Activated T-cell treated with anti-CD3 and anti-CD28 coated beads for 4 hours (primary cell): ENCODE data around the gene LIPI.
"Not testable (repeated sequence)": the region's sequence is repeated elsewhere in the genome, so short reads cannot be mapped to it uniquely, and the experiment has no call there.

Experiments used
- DNase-seq: peaks from one replicate; pipeline ENCODE4 v3.0.0-alpha.2; 2020

Gene LIPI

GRCh38 chr21:14115646-14116045, 95.1 kb downstream of the LIPI start:
- no peak for DNase-seq

GRCh38 chr21:14114251-14114650, 96.5 kb downstream of the LIPI start:
- DNase-seq: no peak

GRCh38 chr21:14104564-14104963, 106.2 kb downstream of the LIPI start:
- not testable (repeated sequence) for DNase-seq

- no peak for DNase-seq
These were observed 111.2 kb downstream of the LIPI start for GRCh38 chr21:14099570-14099969.

- no peak for DNase-seq
These were observed 112.8 kb downstream of the LIPI start for GRCh38 chr21:14097881-14098499.

GRCh38 chr21:14096577-14096976, 114.2 kb downstream of the LIPI start:
- DNase-seq: no peak

- DNase-seq: no peak
These were observed 114.6 kb downstream of the LIPI start for GRCh38 chr21:14096172-14096571.

- no peak for DNase-seq
These were observed 115.7 kb downstream of the LIPI start for GRCh38 chr21:14095056-14095455.

- DNase-seq: no peak
These were observed 117.8 kb downstream of the LIPI start for GRCh38 chr21:14092834-14093560.

GRCh38 chr21:14090184-14090583, 120.6 kb downstream of the LIPI start:
- DNase-seq: not testable (repeated sequence)

GRCh38 chr21:14088391-14088790, 122.4 kb downstream of the LIPI start:
- no peak for DNase-seq

GRCh38 chr21:14086553-14086952, 124.2 kb downstream of the LIPI start:
- DNase-seq: no peak

- no peak for DNase-seq
These were observed 126.1 kb downstream of the LIPI start for GRCh38 chr21:14084701-14085100.

GRCh38 chr21:14084068-14084501, 126.7 kb downstream of the LIPI start:
- DNase-seq: no peak

- no peak for DNase-seq
These were observed 130.0 kb downstream of the LIPI start for GRCh38 chr21:14080764-14081096.

- DNase-seq: no peak
These were observed 130.6 kb downstream of the LIPI start for GRCh38 chr21:14080040-14080763.

GRCh38 chr21:14078746-14079375, 131.9 kb downstream of the LIPI start:
- no peak for DNase-seq

- no peak for DNase-seq
These were observed 134.5 kb downstream of the LIPI start for GRCh38 chr21:14076143-14076806.

- DNase-seq: no peak
These were observed 135.2 kb downstream of the LIPI start for GRCh38 chr21:14075346-14076142.

GRCh38 chr21:14074177-14074576, 136.6 kb downstream of the LIPI start:
- DNase-seq: no peak

- no peak for DNase-seq
These were observed 137.1 kb downstream of the LIPI start for GRCh38 chr21:14073615-14074014.
